ENCODE data around the gene PRKACG.
"Not testable (repeated sequence)": the region's sequence is repeated elsewhere in the genome, so short reads cannot be mapped to it uniquely, and the experiment has no call there.

The PRKACG gene

GRCh38 chr9:69014013-69014412, at the start of gene PRKACG:
Gene PRKACG, minus strand, starts transcription at chr9:69014113. Its CDS starts 21 bp downstream, at chr9:69014092.
- DNase-seq (ENCODE audit: low read depth, low spot score) = no peak
- TF ChIP-seq POLR2AphosphoS5 (IDR thresholded peaks at IDR 0.05; ENCODE audit: borderline replicate concordance, low read depth, low read length) = no peak
- no peak for TF ChIP-seq EZH2 (IDR thresholded peaks at IDR 0.05)
- TF ChIP-seq FOXP2 (optimal IDR thresholded peaks at IDR 0.05; ENCODE audit: control extremely low read depth, extremely low read length, insufficient read depth) = no peak
- no peaks in the 10 kb centered on the region for H3K36me3 ChIP-seq (ENCODE audit: insufficient read depth, low read length)
- no peak within 1 kb of the TSS for H3K4me3 ChIP-seq
- no peak within 1 kb of the TSS for H3K9ac ChIP-seq (ENCODE audit: insufficient read length)
- H3K9me3 ChIP-seq (ENCODE audit: low read depth, low read length) = no peaks in the 10 kb centered on the region
- H3K27ac ChIP-seq = no peak within 1 kb of the TSS

- Histone ChIP-seq H3K4me3 (no peak overlapping the region), H3K36me3 (ENCODE audit: insufficient read depth, low read length) (no peaks in the 10 kb centered on the region), H3K9ac (ENCODE audit: insufficient read length) (no peak overlapping the region), H3K27ac (no peak overlapping the region), H3K9me3 (ENCODE audit: low read depth, low read length) (no peaks in the 10 kb centered on the region)
- TF ChIP-seq EZH2 (IDR thresholded peaks at IDR 0.05) = no peak
- TF ChIP-seq POLR2AphosphoS5 (IDR thresholded peaks at IDR 0.05; ENCODE audit: borderline replicate concordance, low read depth, low read length) = no peak
- TF ChIP-seq FOXP2 (optimal IDR thresholded peaks at IDR 0.05; ENCODE audit: control extremely low read depth, extremely low read length, insufficient read depth) = no peak
- DNase-seq (ENCODE audit: low read depth, low spot score) = no peak
These were observed 48.3 kb upstream of the PRKACG start for GRCh38 chr9:69062195-69062594.

- H3K27ac ChIP-seq = no peak overlapping the region
These were observed 46.9 kb upstream of the PRKACG start for GRCh38 chr9:69060766-69061165.

GRCh38 chr9:69058101-69058500, 44.2 kb upstream of the PRKACG start:
- TF ChIP-seq FOXP2 (optimal IDR thresholded peaks at IDR 0.05; ENCODE audit: control extremely low read depth, extremely low read length, insufficient read depth) (no peak), EZH2 (IDR thresholded peaks at IDR 0.05) (no peak), POLR2AphosphoS5 (IDR thresholded peaks at IDR 0.05; ENCODE audit: borderline replicate concordance, low read depth, low read length) (no peak)
- Histone ChIP-seq H3K36me3 (ENCODE audit: insufficient read depth, low read length) (no peaks in the 10 kb centered on the region), H3K27ac (no peak overlapping the region), H3K9me3 (ENCODE audit: low read depth, low read length) (no peaks in the 10 kb centered on the region), H3K4me3 (no peak overlapping the region), H3K9ac (ENCODE audit: insufficient read length) (no peak overlapping the region)
- DNase-seq (ENCODE audit: low read depth, low spot score) = no peak

More at GRCh38 chr9:69060766-69061165, 46.9 kb upstream of the PRKACG start:
- H3K9me3 ChIP-seq (ENCODE audit: low read depth, low read length) = no peaks in the 10 kb centered on the region
- no peak overlapping the region for H3K9ac ChIP-seq (ENCODE audit: insufficient read length)
- DNase-seq (ENCODE audit: low read depth, low spot score) = no peak
- no peak overlapping the region for H3K4me3 ChIP-seq
- H3K36me3 ChIP-seq (ENCODE audit: insufficient read depth, low read length) = no peaks in the 10 kb centered on the region
- no peak for TF ChIP-seq EZH2 (IDR thresholded peaks at IDR 0.05)
- no peak for TF ChIP-seq FOXP2 (optimal IDR thresholded peaks at IDR 0.05; ENCODE audit: control extremely low read depth, extremely low read length, insufficient read depth)
- no peak for TF ChIP-seq POLR2AphosphoS5 (IDR thresholded peaks at IDR 0.05; ENCODE audit: borderline replicate concordance, low read depth, low read length)

GRCh38 chr9:69056191-69056815, 42.4 kb upstream of the PRKACG start:
- DNase-seq (ENCODE audit: low read depth, low spot score) = no peak
- no peaks in the 10 kb centered on the region for H3K36me3 ChIP-seq (ENCODE audit: insufficient read depth, low read length)
- H3K27ac ChIP-seq = no peak overlapping the region
- no peak overlapping the region for H3K9ac ChIP-seq (ENCODE audit: insufficient read length)
- no peak overlapping the region for H3K4me3 ChIP-seq
- no peaks in the 10 kb centered on the region for H3K9me3 ChIP-seq (ENCODE audit: low read depth, low read length)
- TF ChIP-seq POLR2AphosphoS5 (IDR thresholded peaks at IDR 0.05; ENCODE audit: borderline replicate concordance, low read depth, low read length) = no peak
- no peak for TF ChIP-seq FOXP2 (optimal IDR thresholded peaks at IDR 0.05; ENCODE audit: control extremely low read depth, extremely low read length, insufficient read depth)
- TF ChIP-seq EZH2 (IDR thresholded peaks at IDR 0.05) = no peak

GRCh38 chr9:69054989-69055388, 41.1 kb upstream of the PRKACG start:
- H3K27ac ChIP-seq = no peak overlapping the region
- H3K9me3 ChIP-seq (ENCODE audit: low read depth, low read length) = no peaks in the 10 kb centered on the region
- DNase-seq (ENCODE audit: low read depth, low spot score) = no peak
- TF ChIP-seq FOXP2 (optimal IDR thresholded peaks at IDR 0.05; ENCODE audit: control extremely low read depth, extremely low read length, insufficient read depth) (no peak), POLR2AphosphoS5 (IDR thresholded peaks at IDR 0.05; ENCODE audit: borderline replicate concordance, low read depth, low read length) (no peak), EZH2 (IDR thresholded peaks at IDR 0.05) (no peak)
- H3K36me3 ChIP-seq (ENCODE audit: insufficient read depth, low read length) = no peaks in the 10 kb centered on the region
- H3K9ac ChIP-seq (ENCODE audit: insufficient read length) = no peak overlapping the region
- no peak overlapping the region for H3K4me3 ChIP-seq

- H3K36me3 ChIP-seq (ENCODE audit: insufficient read depth, low read length); H3K9me3 ChIP-seq (ENCODE audit: low read depth, low read length); DNase-seq (ENCODE audit: low read depth, low spot score); H3K9ac ChIP-seq (ENCODE audit: insufficient read length); H3K4me3 ChIP-seq; H3K27ac ChIP-seq: not testable (repeated sequence)
These were observed 37.0 kb upstream of the PRKACG start for GRCh38 chr9:69050936-69051335.

- no peak for DNase-seq (ENCODE audit: low read depth, low spot score)
- H3K9me3 ChIP-seq (ENCODE audit: low read depth, low read length) = no peaks in the 10 kb centered on the region
- H3K4me3 ChIP-seq = no peak overlapping the region
- H3K9ac ChIP-seq (ENCODE audit: insufficient read length) = no peak overlapping the region
- H3K36me3 ChIP-seq (ENCODE audit: insufficient read depth, low read length) = no peaks in the 10 kb centered on the region
- TF ChIP-seq EZH2 (IDR thresholded peaks at IDR 0.05) (no peak), POLR2AphosphoS5 (IDR thresholded peaks at IDR 0.05; ENCODE audit: borderline replicate concordance, low read depth, low read length) (no peak), FOXP2 (optimal IDR thresholded peaks at IDR 0.05; ENCODE audit: control extremely low read depth, extremely low read length, insufficient read depth) (no peak)
- no peak overlapping the region for H3K27ac ChIP-seq
These were observed 35.2 kb upstream of the PRKACG start for GRCh38 chr9:69049094-69049493.

GRCh38 chr9:69047371-69047770, 33.5 kb upstream of the PRKACG start:
- Histone ChIP-seq H3K4me3 (no peak overlapping the region), H3K27ac (no peak overlapping the region), H3K36me3 (ENCODE audit: insufficient read depth, low read length) (no peaks in the 10 kb centered on the region), H3K9ac (ENCODE audit: insufficient read length) (no peak overlapping the region), H3K9me3 (ENCODE audit: low read depth, low read length) (no peaks in the 10 kb centered on the region)
- TF ChIP-seq POLR2AphosphoS5 (IDR thresholded peaks at IDR 0.05; ENCODE audit: borderline replicate concordance, low read depth, low read length) = no peak
- no peak for TF ChIP-seq EZH2 (IDR thresholded peaks at IDR 0.05)
- TF ChIP-seq FOXP2 (optimal IDR thresholded peaks at IDR 0.05; ENCODE audit: control extremely low read depth, extremely low read length, insufficient read depth) = no peak
- no peak for DNase-seq (ENCODE audit: low read depth, low spot score)

All from SK-N-MC (cell line).